ENCODE results near the gene MOCOS.

GRCh38 chr18:36303211-36303844 lies 116.0 kb downstream of the MOCOS start:
- TF ChIP-seq CTCF (conservative IDR thresholded peaks at IDR 0.05; ENCODE audit: low read length) (no peak), EZH2phosphoT487 (IDR thresholded peaks at IDR 0.05; ENCODE audit: borderline replicate concordance, low read depth, low read length) (no peak)
